Cardiac septum (tissue), 1 donor: ENCODE data around the gene ANKRD34A. TPM values are rescaled to one million over a fixed set of nuclear protein-coding genes. Genes with fewer than 3 reads are reported as not detected.

Source experiments
- DNase-seq: peaks from one replicate; pipeline ENCODE4 v3.0.0-alpha.2; 2020; ENCODE audit warnings: low spot score
- intact Hi-C: fragments of 100-400 bp; cut with DNase I; formaldehyde crosslinking; loops from one replicate; pipeline ENCODE4 v1.14.0; 2022
- long read RNA-seq: library from polyadenylated mRNA; unstranded; transcript quantifications from one replicate; pipeline ENCODE4 v2.0.0, GENCODE V29; 2021
- total RNA-seq: library from RNA; stranded (reverse); fragmentation: NEBNext Ultra II Directional; extraction: Animal tissue kit (Norgen Biotek cat#: 25700); gene quantifications from one replicate; pipeline ENCODE4 v1.2.1, GENCODE V29; 2021
- donor health status: DM: no; HTN: no; CAD: no.

The ANKRD34A gene
- 2.9 TPM for total RNA-seq
- long read RNA-seq, partial matches to known transcripts = 0 of 4 reads
- long read RNA-seq, other reads (novel, unspliced or antisense) = 4 of 4 reads

- intact Hi-C loops = loop anchor here (2.0 to 5.0 kb wide), 3 partner anchors 14 to 38 kb away; partner anchors contain the start of genes RBM8A and TXNIP
- peak; percentile 98 for DNase-seq
Observed at GRCh38 chr1:145964328-145965118, at the start of gene ANKRD34A, which contains the start of gene POLR3GL. ANKRD34A (minus strand) TSS chr1:145964575; CDS start chr1:145961759, 2,816 bp downstream. POLR3GL (plus strand) TSS chr1:145964690; CDS start chr1:145974866, 10,176 bp downstream.

GRCh38 chr1:146013559-146013922, 49.2 kb upstream of the ANKRD34A start:
- no peak for DNase-seq
- intact Hi-C loops = loop anchor here (1.0 kb wide), 1 partner anchor 168 kb away; the partner anchor contains the start of gene NUDT17

- no peak for DNase-seq
- intact Hi-C loops = loop anchor here (1.0 kb wide), 1 partner anchor 168 kb away; the partner anchor contains the start of gene NUDT17
Observed at GRCh38 chr1:146012703-146013558, 48.6 kb upstream of the ANKRD34A start.

GRCh38 chr1:146010126-146010738, 45.9 kb upstream of the ANKRD34A start:
- DNase-seq = no peak
- intact Hi-C loops = loop anchor here (2.0 kb wide), 1 partner anchor 117 kb away; no protein-coding TSS in a partner anchor

- intact Hi-C loops = loop anchor here (1.0 to 5.0 kb wide), 2 partner anchors 30 to 90 kb away; partner anchors contain the start of gene PEX11B
- DNase-seq = no peak
Observed at GRCh38 chr1:146007489-146008133, 43.2 kb upstream of the ANKRD34A start.

GRCh38 chr1:146001709-146002108, 37.3 kb upstream of the ANKRD34A start:
- intact Hi-C loops = no loop called here
- no peak for DNase-seq

- no peak for DNase-seq
- intact Hi-C loops = loop anchor here (5.0 kb wide), 1 partner anchor 37 kb away; the partner anchor contains the start of genes ANKRD34A and POLR3GL
Observed at GRCh38 chr1:145999321-146000024, 35.1 kb upstream of the ANKRD34A start.

- no peak for DNase-seq
- intact Hi-C loops = loop anchor here (5.0 kb wide), 1 partner anchor 35 kb away; the partner anchor contains the start of genes ANKRD34A and POLR3GL
Observed at GRCh38 chr1:145997718-145998023, 33.3 kb upstream of the ANKRD34A start.

GRCh38 chr1:145997016-145997717, 32.8 kb upstream of the ANKRD34A start:
- no peak for DNase-seq
- intact Hi-C loops = loop anchor here (5.0 kb wide), 1 partner anchor 35 kb away; the partner anchor contains the start of genes ANKRD34A and POLR3GL

- DNase-seq = peak; percentile 100
- intact Hi-C loops = loop anchor here (1.0 to 5.0 kb wide), 2 partner anchors 17 to 34 kb away; partner anchors contain the start of genes ANKRD34A and POLR3GL
Observed at GRCh38 chr1:145996433-145997015, 32.1 kb upstream of the ANKRD34A start, which contains the start of gene TXNIP. TXNIP (minus strand) TSS chr1:145996579; CDS start chr1:145996266, 313 bp downstream.

GRCh38 chr1:145995964-145996432, 31.6 kb upstream of the ANKRD34A start:
- DNase-seq = no peak
- intact Hi-C loops = loop anchor here (1.0 to 5.0 kb wide), 2 partner anchors 17 to 34 kb away; partner anchors contain the start of genes ANKRD34A and POLR3GL

- intact Hi-C loops = loop anchor here (5.0 kb wide), 1 partner anchor 33 kb away; the partner anchor contains the start of genes ANKRD34A and POLR3GL
- no peak for DNase-seq
Observed at GRCh38 chr1:145995148-145995881, 30.9 kb upstream of the ANKRD34A start.

GRCh38 chr1:145994391-145995120, 30.2 kb upstream of the ANKRD34A start:
- intact Hi-C loops = loop anchor here (5.0 kb wide), 1 partner anchor 32 kb away; the partner anchor contains the start of genes ANKRD34A and POLR3GL
- DNase-seq = no peak

- intact Hi-C loops = no loop called here
Observed at GRCh38 chr1:145993618-145994390, 29.4 kb upstream of the ANKRD34A start.

More at GRCh38 chr1:145993618-145994390, 29.4 kb upstream of the ANKRD34A start:
- no peak for DNase-seq
